OCI-LY1 (cell line): ENCODE data around the gene OR8K5.

Source experiments
- CTCF ChIP-seq: fragments of 200-600 bp; sonication (generic), shearing (Covaris generic); IDR thresholded peaks from 2 replicates; pipeline ENCODE4 v1.5.1; 2017; ENCODE audit warnings: mild to moderate bottlenecking, antibody characterized with exemption, low read length, moderate library complexity, mixed read lengths
- EZH2 ChIP-seq: fragments of 200-600 bp; sonication (generic), shearing (Covaris generic); IDR thresholded peaks from 2 replicates; pipeline ENCODE4 v1.8.0; 2017; ENCODE audit warnings: borderline replicate concordance, mixed run types, mild to moderate bottlenecking, antibody characterized with exemption, low read length, moderate library complexity, mixed read lengths

GRCh38 chr11:56207790-56208189 lies 47.7 kb upstream of the OR8K5 start:
- no peak for TF ChIP-seq CTCF
- TF ChIP-seq EZH2, result no peak
